Bone marrow (tissue), 2 donors: ENCODE results near the gene BYSL.

ENCODE experiments used
- DNase-seq, 2 donors: peaks; one replicate each; lab custom pipeline; 2025; lab: John Stamatoyannopoulos, UW

The BYSL gene

DNA sequence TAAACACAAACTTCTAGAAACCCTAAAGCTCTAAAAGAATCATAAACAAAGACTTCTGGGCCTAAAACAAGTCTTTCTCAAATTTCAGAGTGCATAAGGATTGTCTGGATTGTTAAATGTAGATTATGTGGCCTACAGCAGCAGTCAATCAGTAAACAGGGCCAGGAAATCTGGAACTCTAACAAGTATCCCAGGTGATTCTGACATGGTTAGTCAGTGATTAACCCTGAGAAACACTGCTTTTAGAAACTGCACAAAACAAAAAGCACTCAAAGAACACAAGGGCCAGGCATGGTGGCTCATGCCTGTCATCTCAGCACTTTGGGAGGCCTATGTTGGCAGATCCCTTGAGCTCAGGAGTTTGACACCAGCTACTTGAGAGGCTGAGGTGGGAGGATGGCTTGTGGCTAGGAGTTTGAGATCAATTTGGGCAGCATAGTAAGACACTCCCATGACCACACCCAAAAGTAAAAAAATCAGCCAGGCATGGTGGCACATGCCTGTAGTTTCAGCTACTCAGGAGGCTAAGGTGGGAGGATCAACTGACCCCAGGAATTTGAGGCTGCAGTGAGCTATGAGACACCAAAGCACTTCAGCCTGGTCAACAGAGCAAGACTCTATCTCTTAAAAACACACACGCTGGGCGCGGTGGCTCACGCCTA lies 6.3 kb upstream of the BYSL start:
- no peak for DNase-seq

- no peak for DNase-seq
Measured at GRCh38 chr6:41917528-41917927, 3.8 kb upstream of the BYSL start.

- DNase-seq: no peak
Measured at GRCh38 chr6:41921712-41921998, 356 bp downstream of the BYSL start.

GRCh38 chr6:41922154-41922553 lies 855 bp downstream of the BYSL start:
- DNase-seq: no peak

GRCh38 chr6:41927253-41927652 lies 6.0 kb downstream of the BYSL start:
- DNase-seq: no peak

GRCh38 chr6:41929924-41930323 lies 8.6 kb downstream of the BYSL start:
- DNase-seq: no peak

GRCh38 chr6:41931792-41932191 lies 10.5 kb downstream of the BYSL start:
- no peak for DNase-seq

DNA sequence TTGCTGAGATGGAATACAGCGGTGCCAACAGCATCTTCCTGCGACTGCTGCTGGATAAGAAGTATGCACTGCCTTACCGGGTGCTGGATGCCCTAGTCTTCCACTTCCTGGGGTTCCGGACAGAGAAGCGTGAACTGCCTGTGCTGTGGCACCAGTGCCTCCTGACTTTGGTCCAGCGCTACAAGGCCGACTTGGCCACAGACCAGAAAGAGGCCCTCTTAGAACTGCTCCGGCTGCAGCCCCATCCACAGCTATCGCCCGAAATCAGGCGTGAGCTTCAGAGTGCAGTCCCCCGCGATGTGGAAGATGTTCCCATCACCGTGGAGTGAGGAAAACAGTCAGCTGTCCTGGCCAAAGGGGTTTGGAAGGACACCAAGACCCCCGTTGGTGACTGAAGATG lies 11.1 kb downstream of the BYSL start:
- no peak for DNase-seq

- no peak for DNase-seq
Measured at GRCh38 chr6:41934278-41935192, 13.2 kb downstream of the BYSL start.

- no peak for DNase-seq
Measured at GRCh38 chr6:41935193-41935574, 13.9 kb downstream of the BYSL start.

GRCh38 chr6:41935685-41936072 lies 14.4 kb downstream of the BYSL start:
- no peak for DNase-seq

DNA sequence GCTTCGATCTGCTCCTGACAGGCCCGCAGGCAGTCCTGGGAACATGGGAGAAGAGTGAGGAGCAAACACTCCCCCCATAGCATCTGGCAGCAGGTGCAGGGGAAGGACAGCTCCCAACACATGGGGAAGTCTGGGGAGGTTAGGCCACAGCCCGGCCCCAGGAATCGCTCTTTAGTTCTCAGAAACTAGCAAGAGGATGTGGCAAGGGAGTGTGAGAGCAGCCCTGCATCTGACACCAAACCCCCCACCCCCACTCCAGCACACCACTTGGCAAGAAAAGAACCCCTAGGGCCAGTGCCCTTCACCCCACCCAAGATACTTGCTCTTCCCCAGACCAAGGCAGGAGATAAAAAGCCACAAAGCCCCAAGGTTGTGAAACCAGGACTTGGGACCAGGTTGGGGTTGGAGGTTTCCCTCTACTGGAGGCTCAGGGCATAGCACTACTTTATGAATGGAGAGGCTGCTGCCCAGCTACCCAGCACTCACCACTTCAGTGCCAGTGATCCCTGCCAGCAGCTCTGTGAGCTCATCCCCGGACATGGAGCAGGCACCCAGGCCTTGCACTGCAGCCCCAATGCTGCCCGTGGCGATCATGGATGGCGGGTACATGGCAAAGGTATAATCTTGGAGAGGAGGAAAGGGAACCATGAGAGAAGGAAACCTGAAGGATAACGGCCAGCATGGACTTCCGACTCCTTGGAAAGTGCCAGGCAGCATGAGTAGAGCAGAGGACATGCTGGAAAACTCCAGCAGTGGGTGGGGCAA lies 15.0 kb downstream of the BYSL start:
- DNase-seq: peak; percentile 29 to 99

DNA sequence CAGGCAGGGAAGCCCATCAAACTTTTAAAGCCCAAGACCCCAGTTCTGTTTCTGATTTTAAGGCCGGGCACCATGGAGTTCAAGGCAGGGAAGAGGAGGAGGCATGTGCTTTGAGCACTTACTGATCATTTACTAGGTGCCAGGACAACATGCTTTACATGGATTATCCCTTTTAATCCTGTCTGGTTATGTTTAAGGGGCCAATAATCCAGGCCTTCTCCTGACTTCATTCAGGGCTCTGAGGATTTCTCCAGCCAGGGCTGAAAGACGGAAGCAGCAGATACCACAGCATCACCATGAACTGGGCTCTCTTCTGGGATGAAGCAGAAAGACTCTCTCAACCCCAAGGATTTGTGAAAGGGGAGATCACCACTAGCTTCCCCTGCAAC lies 16.2 kb downstream of the BYSL start:
- no peak for DNase-seq

- DNase-seq: peak; percentile 31 to 67
Measured at GRCh38 chr6:41937861-41938574, 16.7 kb downstream of the BYSL start.

DNA sequence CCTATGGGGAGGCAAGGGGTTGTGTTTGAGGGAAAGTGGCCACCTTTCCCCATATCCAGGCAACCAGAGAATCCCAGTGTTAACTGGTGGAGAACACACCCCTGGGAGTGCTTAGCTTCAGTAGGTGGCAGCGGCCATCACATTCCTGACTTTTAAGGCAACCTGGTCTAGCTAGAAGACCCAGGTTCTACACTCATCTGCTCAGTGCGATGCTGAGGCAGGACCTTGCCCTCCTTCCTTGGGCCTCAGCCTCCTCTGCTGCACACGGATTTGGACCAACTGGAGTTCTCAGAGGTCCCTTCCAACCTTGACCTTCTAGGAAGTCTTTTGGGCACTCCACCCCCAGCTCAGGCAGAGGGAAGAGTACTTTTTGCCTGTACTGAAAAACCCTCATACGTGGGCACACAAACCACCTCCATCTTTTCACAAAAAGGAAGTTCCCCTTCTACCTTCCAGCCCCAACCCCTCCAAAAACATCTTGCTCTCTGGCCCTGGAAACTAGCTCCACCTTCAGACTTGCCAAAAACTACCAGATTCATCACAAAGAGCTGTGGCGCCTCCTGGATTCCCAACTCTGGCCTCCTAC lies 17.4 kb downstream of the BYSL start:
- no peak for DNase-seq

GRCh38 chr6:41939176-41939847 lies 18.0 kb downstream of the BYSL start:
- DNase-seq: peak; percentile 27 to 46

- no peak for DNase-seq
Measured at GRCh38 chr6:41939848-41940758, 18.8 kb downstream of the BYSL start.

DNA sequence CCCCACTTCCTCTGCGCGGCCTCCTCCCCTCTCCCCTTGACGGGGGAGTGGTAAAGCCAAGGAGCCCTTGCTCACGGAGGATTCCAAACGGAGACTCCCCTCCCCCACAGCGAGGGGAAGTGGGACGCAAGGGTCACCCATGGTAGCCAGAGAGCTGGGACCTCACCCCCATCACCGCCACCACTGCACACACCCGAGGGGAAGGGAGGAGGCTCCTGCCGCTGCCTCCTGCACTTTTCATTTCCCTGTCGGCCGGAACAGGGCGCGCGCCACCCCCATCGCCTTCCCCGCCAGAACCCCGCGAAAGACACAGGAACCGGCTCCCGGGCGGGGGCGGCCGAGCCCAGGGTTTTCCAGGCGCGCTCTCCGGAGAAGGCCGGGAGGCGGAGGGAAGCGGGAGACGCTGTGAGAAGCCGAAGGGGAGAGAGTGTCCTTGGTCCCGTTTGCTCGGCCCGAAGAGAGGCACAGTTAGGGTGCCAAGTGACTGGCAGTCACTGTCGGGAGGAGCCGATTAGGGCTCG lies 19.5 kb downstream of the BYSL start:
- peak in 1 of 2 donors; percentile 46 for DNase-seq

GRCh38 chr6:41941280-41942066 lies 20.2 kb downstream of the BYSL start, which contains the start of gene CCND3:
Gene CCND3 (minus strand): TSS chr6:41941808. CDS start chr6:41941649, 159 bp downstream.
- DNase-seq: peak; percentile 64 to 73
